NCI-H128 (cell line): ENCODE results near the gene AMZ1.
"Not testable (repeated sequence)": the region's sequence is repeated elsewhere in the genome, so short reads cannot be mapped to it uniquely, and the experiment has no call there.

Source experiments
- DNase-seq: peaks from one replicate; lab custom pipeline; 2025; ENCODE audit not compliant: unreplicated experiment; lab: John Stamatoyannopoulos, UW

Gene AMZ1

DNA sequence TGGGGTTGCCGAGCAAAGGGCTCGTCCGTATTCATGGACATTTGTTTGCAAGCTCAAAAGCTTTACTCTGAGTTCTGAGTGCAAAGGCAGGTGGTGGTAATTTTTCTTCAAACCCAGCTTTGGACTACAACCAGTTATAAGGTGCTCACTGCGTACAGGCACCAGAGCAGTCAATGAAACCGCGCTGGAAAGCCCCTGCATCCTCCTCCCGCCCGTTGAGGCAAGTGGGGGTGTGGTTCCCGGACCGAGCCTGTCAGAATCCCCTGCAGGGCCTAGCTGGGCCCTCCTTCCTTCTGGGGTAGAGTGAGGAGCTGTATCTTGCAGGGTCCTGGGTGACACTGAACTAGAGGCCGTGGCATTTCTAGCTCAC lies 22.3 kb downstream of the AMZ1 start:
- DNase-seq = no peak

DNA sequence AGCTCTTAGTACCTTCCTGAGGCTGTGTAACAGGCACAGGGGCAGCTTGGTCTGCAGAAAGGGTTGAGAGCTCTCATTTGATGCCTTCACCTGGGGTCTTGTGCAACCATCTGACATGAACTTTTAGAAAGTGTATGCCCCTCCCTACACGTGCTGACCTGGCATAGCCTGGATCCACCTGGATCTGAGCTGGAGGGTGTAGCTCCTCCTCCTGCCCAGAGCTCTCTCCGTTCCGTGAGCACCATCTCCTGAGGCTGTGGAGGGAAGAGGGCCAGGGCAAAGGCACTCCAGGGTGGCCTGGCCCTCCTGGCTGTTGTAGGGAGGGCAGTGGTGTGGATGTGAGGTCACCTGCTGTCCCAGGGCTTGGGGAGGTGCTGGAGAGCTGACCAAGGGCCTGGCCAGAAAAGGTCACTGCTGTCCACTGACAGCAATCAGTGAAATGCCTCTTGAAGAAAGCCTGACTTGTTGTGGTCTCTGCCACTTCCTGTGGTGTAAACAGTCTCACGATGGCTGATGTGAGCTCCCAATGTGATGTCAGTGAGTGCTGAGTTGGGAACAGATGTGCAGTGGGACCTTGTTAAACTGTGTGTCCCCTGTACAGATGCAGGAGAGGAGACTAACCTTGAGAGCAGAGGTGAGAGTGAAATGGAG lies 23.0 kb downstream of the AMZ1 start:
- DNase-seq = no peak

DNA sequence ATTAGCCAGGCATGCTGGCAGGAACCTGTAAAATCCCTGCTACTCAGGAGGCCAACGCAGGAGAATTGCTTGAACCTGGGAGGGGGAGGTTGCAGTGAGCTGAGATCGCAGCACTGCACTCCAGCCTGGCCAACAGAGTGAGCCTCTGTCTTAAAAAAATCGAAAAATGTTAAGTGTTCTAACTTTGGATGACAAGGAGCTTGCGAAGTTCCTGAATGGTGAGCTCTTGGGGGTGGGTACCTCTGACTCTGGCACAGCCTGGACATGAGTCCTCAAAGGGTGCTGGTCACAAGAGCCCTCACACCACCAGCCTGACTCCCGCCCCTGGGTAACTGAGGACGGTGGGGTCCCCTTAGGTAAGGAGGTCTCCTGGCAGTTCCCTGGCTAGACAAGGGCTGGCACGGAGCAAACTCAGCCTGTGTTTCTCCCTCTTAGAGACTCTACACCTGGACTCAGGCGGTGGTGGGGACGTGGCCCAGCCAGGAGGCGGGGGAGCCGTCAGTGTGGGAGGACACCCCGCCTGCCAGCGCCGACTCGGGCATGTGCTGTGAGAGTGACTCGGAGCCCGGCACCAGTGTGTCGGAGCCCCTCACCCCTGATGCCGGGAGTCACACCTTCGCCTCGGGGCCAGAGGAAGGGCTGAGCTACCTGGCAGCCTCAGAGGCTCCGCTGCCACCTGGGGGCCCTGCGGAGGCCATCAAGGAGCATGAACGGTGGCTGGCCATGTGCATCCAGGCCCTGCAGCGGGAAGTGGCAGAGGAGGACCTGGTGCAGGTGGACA lies 24.1 kb downstream of the AMZ1 start:
- no peak for DNase-seq

DNA sequence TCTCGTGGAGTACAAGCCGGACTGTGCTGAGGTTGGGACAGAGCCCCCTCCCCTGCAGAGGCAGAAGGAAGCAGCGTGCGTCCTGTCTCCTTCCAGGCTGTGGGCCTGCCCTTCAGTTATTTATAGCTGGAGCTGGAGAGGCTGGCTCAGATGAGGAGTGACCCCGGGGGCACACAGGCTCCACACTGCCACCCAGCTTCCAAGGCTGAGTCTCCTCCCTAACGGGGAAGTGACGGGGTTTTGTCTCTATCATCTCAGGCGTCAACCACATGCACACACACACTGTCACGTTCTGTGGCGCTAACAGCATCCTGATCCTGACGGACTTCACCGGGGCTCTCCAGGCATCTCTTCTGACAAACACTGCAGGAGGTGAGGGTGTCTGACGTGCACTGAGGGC lies 25.4 kb downstream of the AMZ1 start:
- no peak for DNase-seq

DNA sequence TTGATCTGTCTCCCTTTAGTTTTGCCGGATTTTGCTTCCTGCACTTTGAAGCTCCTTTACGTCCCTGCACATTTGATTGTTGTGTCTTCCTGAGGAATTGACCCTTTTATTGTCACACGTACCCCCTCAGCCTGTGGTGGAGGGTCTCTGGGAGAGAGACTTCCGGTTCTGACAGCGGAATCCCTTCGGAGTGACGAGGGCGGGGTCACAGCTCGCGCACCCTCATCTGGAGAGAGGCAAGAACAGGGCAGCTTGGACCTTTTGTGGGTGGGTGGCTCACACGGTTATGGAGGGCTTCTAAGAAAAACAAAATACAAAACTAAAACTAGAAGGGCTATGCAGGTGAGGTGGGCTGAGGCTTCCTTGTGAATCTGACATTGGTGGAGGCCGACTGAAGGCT lies 26.0 kb downstream of the AMZ1 start:
- DNase-seq = no peak

DNA sequence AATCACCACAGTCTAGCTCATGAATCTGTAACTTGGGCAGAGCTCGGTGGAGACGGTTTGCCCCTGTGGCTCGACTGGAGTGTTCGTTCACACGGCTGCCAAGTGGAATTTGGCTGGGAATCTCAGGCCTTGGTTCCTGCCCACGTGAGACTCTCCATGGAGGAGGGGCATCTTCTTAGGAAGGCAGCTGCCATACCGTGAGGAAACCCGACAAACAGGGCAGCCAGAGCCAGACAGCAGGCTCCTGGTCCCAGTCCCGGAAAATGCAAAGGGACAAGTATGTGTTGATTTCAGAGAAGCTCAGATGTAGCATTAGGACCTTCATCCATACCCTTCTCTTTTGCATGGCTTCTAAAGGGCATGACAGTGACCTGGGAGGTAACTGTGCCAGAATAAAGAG lies 26.6 kb downstream of the AMZ1 start:
- DNase-seq = no peak

DNA sequence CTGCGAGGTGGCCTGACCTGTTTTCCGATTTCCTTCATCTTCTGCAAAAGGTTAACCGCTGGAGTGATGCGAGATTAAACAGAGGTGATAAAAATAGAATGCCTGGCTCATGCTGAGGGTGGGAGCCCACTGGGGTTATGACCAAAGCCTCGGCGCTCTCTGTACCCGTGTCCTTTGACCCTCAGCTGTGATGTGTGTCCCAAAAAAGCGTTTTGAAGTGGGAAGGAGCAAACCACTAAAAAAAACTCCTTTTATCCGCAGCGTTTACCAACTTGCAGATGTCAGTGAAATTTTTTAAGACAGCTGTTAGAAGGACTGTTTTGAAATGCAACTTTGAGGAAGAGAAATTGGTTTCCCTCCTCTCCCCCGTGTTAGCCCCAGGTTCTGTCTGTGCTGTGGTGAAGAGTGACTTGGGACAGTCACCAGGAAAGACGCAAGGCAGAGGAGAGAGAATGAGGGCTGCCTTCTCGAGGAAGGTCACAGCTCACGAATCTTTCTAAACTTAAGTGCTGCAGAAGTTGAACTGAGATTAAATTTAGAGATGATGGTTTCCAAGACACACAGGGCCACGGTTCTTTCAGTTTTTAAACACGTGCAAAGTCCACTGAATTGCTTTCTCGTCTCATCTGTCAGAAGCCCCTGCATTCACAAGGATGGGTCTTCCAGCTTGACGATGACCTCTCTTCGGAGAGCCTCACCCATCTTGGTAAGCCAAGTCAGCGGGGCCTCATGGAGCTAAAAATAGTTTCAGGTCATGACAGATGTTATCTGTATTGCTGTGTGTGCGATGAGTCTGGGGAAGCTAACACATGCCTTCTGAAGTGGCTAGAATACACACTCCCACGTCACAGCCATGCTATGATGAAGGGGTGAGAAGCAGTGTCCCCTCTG lies 27.6 kb downstream of the AMZ1 start:
- no peak for DNase-seq

DNA sequence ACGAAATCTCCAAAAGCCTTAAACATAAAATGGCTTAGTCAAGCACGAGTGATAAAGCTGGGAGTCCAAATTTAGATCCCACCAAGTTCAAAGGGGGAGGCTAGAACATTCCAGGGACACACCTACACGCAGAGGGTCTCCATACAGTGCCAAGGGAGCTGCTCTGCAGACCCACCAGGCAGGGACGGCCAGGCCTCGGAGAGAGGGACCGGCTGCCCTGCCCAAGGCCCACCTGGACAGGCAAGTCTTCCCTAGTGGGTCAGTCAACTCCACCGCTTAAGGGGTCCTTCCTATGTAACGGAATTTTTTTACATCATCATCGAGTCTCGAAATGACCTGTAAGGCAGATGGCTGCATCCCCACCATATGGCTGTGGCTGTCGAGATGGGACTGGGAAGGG lies 28.5 kb downstream of the AMZ1 start:
- DNase-seq = no peak

DNA sequence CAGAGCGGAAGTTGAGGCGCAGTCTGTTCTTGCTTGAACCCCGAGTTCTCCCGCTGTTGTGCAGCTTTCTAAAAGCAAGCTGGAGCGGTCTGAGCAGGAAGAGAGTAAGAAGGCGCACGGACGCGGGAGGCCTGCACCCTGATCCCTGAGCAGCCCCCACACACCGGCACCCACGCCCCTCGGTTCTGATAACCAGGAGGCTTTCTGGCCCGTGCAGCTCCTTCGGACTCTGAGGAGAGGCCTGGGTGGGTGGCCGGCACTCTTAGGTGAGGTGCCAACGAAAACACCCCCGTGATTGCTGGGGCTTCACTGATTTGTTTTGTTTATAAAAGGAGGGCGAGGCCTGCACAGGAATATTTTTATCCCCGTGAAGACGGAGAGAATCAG lies 28.9 kb downstream of the AMZ1 start:
- DNase-seq = no peak

DNA sequence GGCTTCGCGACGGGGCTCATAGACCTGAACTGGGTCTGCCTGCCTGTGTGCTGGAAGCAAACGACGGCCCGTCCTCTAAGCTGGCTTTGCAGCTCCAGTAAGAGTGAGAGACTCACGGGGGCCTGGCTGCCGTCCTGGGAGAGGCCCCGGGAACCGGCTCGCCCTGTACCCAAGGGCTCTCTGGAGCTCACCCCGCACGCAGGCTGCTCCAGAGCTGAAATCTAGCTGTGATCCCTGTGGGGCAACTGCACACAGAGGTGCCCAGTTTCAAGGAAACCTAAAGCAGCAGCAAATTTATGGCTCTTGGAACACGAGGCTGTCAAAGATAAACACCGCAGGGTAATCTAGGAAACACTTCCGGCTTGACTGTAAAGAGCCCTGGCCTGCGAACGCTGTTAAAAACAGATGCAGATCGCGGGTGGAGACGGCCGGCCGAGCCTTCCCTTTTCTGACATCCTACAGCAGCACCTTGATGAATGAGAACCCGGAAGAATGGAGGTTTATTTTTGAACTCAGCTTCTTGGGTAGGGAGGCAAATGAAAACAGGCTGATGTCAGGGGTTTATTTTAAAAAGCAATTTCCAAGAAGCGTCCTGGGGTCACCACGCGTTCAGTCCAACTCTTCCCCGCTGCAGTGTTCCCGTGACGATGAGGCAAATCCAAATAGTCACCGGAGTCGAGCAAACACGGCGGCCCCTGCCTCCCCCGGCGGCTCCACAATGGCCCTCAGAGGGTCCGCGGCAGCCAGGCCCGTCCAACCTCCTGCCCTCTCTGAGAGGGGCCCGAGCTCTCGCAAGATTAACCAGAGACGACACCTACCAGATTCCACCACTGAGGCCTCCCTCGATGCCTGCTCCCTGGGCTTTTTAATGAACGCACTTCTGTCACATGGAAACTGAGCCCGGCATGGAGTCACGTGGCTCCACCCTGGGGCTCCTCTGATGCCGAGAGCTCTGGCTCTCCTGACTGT lies 29.6 kb downstream of the AMZ1 start:
- DNase-seq = no peak

DNA sequence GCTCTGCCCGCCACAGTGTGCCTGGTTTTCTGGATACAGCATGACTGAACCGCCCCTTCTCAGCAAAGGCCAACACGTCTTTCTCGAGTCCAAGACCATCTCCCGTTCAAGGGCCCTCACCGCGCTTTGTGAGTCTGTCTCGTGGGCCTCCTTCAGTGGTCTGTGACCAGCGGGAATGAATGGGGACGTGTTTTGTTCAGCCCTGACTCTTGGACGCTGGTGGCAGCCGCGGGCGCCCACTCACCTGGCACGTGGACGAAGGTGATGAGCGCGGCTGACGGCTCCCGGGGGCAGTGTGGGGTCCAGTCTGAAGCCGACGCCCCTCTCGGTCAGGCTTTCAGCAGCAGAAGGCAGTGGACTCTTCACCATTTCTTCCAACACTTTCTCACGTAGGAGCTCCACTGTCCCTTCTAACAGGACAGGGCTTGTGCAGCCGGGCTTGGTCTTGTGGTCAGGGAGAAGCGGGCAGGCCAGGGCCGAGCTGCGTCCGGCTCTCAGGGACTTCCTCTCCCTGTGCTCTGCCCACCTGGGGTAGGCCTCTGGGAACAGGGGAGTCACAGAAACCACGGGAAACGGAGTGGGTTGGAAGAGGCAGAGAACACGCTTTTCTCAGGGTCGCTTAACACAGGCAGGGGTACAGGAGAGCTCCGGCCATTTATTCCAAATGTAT lies 30.4 kb downstream of the AMZ1 start:
- no peak for DNase-seq

DNA sequence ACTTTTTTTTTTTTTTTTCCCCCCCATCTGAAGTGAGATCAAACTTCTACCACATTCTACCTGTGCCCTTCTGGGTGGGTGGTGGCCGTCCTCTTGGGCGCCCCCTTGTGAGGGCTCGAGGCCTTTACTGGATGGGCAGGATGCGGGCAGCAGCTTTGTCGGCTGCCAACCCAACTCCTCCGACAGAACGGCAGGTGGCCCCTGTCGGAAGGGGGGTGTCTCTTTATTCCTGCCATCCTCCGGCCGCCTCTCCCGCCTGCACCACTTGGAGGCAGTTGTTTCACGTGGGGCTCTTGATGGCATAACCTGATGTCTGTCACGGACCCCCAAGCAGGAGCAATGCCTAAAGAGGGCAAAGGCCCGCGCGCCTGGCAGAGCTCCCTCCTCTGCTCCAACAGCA lies 31.0 kb downstream of the AMZ1 start:
- DNase-seq = no peak

DNA sequence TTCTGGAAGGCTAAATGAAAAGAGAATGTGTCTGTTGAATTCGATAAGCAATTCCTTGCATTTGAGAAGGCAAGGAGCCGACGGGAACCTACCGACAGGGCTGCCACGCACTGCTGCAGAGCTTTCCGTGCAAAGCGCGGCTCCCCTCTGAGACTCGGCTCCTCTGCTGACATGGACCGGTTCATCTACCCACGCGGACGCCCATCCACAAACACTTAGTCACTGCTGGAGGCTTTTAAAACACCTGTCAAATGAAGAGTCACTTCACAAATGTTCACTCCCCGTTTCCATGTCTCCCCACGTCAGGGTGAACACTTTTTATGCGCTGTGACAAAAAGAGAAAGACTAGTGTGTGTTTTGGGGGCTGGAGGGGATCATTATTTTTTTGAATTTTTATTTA lies 32.0 kb downstream of the AMZ1 start:
- DNase-seq = peak; percentile 47

DNA sequence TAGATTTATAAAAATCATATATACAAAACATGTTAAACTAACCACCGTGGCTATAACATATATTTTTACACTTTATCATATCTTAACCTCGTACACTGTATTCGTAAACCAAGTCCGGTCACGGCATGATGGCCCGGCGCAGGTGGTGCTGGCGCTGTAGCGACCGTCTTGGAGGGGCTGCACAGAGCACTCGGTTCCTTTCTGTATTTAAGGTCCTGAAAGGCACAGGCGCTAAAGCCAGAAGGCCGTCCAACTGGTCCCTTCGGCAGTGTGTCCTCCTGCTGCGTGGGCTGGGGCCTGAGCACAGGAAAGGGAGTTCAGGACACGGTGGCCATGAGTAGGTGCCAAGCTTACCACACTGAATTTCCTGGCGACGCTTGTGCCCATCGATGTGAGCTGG lies 33.8 kb downstream of the AMZ1 start:
- DNase-seq = no peak

DNA sequence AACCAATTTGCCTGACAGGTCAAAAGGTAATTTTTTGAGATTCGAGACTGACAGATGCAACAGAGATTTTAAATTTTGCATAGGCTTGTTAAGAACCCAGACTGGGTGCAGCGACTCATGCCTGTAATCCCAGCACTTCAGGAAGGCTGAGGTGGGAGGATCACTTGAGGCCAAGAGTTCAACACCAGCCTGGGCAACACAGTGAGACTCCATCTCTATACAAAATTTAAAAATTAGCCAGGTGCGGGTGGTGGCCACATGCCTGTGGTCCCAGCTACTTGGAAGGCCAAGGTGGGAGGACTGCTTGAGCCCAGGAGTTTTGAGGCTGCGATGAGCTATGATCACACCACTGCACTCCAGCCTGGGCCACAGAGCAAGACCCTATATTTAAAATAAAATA lies 34.6 kb downstream of the AMZ1 start:
- no peak for DNase-seq

DNA sequence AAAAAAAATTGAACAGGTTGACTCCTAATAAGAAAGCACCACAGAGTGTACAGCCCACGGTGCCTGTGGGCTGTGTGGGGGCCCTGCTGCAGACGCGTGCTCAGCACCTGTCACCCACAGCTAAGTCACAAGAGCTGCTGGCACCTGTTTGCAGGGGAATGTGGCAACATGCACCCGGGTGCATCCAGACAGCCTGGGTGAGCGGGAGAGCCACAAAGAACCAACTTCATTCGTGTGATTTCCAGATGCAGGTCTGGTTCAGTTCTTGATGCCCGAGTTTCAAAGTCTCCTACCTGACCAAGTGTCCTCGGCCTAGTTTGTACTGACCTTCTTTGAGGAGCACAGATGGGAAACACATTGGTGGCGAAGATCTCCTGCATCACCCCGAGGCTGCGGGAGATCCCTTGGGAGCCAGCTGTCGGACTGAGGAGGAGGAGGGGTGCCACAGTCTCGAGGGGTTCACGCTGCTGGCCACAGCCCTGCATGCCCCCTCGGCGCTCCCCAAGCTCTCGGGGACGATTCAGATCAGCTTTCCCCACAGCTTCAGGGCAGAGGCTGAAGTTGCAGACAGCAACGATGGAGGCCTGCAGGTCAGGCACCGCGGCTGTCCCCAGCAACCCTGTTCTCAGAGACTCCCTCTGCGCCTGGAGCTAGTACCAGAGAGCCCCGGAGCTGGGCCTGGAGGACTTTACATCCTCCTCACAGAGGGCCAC lies 35.3 kb downstream of the AMZ1 start:
- no peak for DNase-seq

DNA sequence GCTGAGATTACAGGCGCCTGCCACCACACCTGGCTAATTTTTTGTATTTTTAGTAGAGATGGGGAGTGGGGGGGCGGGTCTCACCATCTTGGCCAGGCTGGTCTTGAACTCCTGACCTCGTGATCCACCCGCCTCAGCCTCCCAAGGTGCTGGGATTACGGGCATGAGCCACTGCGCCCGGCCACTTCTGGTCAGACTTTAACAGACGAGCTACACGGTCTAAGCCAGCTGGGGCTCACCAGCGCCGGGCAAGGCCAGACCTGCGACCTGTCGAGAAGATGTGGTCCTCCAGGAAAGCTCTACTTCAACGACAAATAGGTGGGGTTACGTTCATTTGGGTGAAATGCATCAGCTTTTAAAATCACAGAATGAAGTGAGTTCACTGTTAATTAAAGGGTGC lies 36.0 kb downstream of the AMZ1 start:
- DNase-seq = not testable (repeated sequence)

DNA sequence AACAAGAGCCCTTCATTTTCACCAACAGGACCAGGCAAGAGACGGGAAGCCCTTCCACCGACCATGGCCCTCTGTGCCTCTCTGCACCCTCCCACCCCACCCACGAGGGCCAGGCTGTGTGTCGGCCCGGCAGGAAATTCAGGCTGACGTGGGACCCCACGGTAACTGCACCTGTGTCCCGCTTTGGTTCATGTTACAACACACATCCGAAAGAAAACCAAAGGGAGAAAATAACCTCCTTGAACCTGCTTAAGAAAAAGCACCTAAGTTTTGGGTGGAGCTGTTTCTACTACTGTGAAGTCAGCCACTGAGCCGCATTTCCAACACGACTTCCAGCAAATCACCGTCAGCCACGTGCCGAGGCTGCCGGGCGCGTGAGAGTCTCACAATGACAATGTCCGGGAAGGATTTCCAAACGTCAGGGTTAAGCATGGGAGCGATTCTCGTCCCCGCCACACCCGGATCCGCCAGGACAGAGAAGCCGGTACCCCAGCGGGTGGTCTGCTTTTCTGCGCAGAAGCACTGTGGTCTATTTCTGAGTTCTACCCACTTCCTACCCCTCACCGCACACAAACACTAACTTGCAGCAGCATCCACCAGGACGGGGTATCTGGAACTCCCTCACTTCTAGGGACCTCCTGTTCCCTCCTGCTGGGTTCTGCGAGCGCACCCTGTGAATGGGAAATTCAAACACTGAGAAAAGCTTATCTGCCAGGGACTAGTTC lies 36.6 kb downstream of the AMZ1 start:
- DNase-seq = no peak
